Choroid plexus epithelial cell (primary cell): Measurements from ENCODE around the gene LRFN3.

Experiments
- DNase-seq: peaks from one replicate; pipeline ENCODE4 v3.0.0-alpha.2; 2010; ENCODE audit warnings: low read depth
- H3K4me3 ChIP-seq: 2 replicates; pipeline ENCODE4 v1.5.1; 2011; ENCODE audit warnings: low read depth, mild to moderate bottlenecking, control low read depth, low read length, moderate library complexity
- TF ChIP-seq, protein P1 (sequence below): conservative IDR thresholded peaks from 2 replicates; pipeline ENCODE4 v1.5.1; 2011; ENCODE audit warnings: low read depth, mild to moderate bottlenecking, control low read depth, inconsistent platforms, low read length, moderate library complexity

The LRFN3 gene

DNA sequence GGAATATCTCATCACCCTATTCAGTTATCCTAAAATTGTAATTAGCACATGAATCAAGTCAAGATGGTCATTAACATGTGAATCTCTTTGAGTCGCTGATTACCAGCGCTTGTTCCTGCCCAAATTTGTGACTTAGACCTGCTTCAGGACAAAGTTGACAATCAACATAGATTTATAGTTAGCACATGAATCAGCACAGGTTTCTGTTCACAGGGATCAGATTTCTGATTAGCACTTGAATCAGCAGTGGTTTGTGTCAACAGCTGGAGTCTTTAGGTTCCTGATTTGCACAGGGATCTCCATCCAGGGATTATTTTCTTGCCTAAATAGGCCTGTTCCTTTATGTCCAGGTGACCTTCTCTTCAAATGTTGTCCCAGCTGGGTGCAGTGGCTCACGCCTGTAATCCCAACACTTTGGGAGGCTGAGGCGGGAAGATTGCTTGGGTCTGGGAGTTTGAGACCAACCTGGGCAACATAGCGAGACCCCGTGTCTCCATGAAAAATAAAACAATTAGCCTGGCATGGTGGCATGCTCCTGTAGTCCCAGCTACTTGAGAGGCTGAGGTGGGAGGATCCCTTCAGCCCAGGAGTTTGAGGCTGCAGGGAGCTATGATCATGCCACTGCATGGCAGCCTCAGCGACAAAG lies 3.8 kb upstream of the LRFN3 start:
- no peak for DNase-seq
- no peak overlapping the region for H3K4me3 ChIP-seq
- TF ChIP-seq, protein P1, sequence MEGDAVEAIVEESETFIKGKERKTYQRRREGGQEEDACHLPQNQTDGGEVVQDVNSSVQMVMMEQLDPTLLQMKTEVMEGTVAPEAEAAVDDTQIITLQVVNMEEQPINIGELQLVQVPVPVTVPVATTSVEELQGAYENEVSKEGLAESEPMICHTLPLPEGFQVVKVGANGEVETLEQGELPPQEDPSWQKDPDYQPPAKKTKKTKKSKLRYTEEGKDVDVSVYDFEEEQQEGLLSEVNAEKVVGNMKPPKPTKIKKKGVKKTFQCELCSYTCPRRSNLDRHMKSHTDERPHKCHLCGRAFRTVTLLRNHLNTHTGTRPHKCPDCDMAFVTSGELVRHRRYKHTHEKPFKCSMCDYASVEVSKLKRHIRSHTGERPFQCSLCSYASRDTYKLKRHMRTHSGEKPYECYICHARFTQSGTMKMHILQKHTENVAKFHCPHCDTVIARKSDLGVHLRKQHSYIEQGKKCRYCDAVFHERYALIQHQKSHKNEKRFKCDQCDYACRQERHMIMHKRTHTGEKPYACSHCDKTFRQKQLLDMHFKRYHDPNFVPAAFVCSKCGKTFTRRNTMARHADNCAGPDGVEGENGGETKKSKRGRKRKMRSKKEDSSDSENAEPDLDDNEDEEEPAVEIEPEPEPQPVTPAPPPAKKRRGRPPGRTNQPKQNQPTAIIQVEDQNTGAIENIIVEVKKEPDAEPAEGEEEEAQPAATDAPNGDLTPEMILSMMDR: no peak

DNA sequence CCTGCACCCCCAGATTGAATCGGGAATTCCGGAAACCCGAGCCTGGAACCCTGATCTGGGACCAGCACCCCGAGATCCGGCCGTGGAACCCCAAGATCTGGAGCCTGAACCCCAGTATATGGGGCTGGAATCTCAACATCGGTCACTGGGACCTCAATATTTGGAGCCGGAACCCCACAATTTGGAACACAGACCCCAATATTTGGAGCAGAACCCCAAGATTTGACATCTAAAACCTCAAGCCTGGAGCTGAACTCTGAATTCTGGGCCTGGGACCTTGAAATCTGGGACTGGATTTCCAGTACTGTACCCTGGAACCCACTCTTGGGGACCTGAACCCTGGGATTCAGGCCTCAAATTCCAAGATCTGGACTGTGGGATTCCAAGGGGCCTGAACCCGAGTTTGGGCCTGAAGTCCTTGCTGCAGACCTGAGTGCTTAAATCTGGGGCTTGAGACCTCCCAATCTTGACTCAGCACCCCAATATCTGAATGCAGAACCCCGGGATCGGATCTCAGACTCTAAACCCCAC lies 629 bp downstream of the LRFN3 start:
- TF ChIP-seq, protein P1: no peak
- H3K4me3 ChIP-seq: peak overlapping the region; percentile 58
- DNase-seq: no peak

DNA sequence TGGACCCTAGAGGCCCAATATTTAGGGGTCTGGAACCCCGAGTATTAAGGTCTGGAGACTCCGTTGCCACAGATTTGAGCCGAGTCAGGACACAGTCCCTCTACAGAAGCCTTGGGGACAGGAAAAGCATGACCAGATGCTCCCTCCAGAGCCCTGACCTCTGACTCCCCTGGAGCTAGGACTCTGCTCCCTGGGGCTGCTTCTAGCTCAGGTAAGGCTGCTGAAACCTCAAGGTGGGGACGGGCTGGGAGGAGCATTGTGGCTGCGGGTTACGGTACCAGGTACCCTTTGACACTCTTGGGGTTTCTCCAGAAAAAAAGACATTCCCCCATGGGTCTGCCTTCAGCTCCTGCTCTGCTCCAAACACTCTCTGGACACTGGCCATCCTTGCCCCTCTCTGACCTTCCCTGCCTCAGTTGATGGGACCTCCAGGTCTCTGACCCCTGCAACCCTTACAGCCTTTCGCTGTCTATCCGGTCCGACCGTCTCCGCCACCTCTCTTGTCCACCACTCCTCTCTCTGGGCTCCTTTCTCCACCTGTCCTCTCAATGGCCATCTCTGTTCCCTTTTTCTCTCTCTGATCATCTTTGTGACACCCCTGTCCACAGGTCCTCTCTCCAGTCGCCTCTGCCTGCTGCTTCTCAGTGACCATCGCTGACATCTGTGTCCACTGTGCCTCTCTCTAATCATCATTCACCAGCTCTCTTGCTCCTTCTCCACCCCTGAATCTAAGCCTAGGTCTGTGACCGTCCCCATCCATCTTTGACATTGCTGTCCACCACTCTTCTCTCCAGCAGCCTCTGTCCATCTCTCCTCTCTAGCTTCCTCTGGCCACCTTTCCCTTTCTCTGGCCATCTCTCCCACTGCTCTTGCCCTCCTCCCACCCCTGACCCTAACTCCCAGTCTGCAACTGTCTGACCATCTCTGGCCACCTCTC lies 1.4 kb downstream of the LRFN3 start:
- peak overlapping the region; percentile 58 for H3K4me3 ChIP-seq
- DNase-seq: no peak
- TF ChIP-seq, protein P1: no peak

DNA sequence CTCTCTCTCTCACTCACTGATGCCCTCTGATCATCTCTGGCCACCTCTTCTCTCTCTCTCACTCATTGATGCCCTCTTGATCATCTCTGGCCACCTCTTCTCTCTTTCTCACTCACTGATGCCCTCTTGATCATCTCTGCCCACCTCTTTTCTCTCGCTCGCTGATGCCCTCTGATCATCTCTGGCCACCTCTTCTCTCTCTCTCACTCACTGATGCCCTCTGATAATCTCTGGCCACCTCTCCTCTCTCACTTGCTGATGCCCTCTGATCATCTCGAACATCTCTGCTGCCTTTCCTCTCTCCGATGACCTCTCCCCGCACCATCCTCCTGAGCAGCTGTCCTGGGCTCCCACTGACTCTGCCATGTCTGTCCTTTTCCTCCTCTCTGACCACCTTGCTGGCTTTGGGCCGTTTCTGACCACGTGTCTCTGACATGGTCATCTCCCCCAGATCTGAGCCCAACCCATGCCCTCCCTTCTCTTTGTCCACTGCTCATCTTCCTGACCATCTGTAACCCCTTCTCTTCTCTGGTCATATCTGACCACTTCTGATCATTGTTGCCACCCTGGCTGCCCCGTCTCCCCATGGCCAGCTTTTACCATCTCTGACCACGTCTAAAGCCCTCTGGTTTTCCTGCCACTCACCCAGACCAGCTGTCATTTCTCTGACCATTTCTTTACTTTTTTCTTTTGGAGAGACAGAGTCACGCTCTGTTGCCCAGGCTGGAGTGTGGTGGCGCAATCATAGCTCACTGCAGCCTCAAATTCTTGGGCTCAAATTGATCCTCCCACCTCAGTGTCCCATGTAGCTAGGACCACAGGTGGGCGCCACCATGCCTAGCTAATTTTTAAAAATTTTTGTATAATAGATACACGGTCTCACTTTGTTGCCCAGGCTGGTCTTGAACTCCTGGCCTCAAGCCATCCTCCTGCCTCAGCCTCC lies 2.4 kb downstream of the LRFN3 start:
- no peak for DNase-seq
- TF ChIP-seq, protein P1: no peak
- peak overlapping the region; percentile 20 for H3K4me3 ChIP-seq

DNA sequence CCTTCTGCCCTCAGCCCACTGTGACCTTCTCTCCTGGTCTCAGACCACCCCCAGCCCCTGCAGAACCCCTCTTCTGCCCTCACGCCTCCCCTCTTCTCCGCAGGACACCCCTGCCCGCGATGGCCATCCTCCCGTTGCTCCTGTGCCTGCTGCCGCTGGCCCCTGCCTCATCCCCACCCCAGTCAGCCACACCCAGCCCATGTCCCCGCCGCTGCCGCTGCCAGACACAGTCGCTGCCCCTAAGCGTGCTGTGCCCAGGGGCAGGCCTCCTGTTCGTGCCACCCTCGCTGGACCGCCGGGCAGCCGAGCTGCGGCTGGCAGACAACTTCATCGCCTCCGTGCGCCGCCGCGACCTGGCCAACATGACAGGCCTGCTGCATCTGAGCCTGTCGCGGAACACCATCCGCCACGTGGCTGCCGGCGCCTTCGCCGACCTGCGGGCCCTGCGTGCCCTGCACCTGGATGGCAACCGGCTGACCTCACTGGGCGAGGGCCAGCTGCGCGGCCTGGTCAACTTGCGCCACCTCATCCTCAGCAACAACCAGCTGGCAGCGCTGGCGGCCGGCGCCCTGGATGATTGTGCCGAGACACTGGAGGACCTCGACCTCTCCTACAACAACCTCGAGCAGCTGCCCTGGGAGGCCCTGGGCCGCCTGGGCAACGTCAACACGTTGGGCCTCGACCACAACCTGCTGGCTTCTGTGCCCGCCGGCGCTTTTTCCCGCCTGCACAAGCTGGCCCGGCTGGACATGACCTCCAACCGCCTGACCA lies 3.3 kb downstream of the LRFN3 start:
- DNase-seq: no peak

More for the DNA sequence above, 3.3 kb downstream of the LRFN3 start:
- H3K4me3 ChIP-seq: no peak overlapping the region
- TF ChIP-seq, protein P1: no peak
